Parathyroid adenoma (tissue), 2 donors: Measurements from ENCODE around the gene SH3BP5.
A peak's percentile ranks its signal among the peaks of the same experiment; 100 is the strongest.

Experiments
- H2AFZ ChIP-seq: fragments of 300-600 bp; sonication (generic); one replicate; pipeline ENCODE4 v1.7.0; 2017; ENCODE audit warnings: antibody characterized with exemption, mild to moderate bottlenecking
- H3K27ac ChIP-seq: fragments of 300-600 bp; sonication (generic); one replicate; pipeline ENCODE4 v1.7.0; 2017
- H3K27me3 ChIP-seq: fragments of 300-600 bp; sonication (generic); one replicate; pipeline ENCODE4 v1.7.0; 2017; ENCODE audit warnings: low read length; ENCODE audit not compliant: control insufficient read depth, insufficient read depth
- H3K36me3 ChIP-seq: fragments of 300-600 bp; sonication (generic); one replicate; pipeline ENCODE4 v1.7.0; 2017; ENCODE audit warnings: low read length; ENCODE audit not compliant: control insufficient read depth, insufficient read depth
- H3K4me1 ChIP-seq: fragments of 300-600 bp; sonication (generic); one replicate; pipeline ENCODE4 v1.7.0; 2017; ENCODE audit warnings: control low read depth
- H3K4me2 ChIP-seq: fragments of 300-600 bp; sonication (generic); one replicate; pipeline ENCODE4 v1.7.0; 2017; ENCODE audit warnings: low read length
- H3K4me3 ChIP-seq: fragments of 300-600 bp; sonication (generic); one replicate; pipeline ENCODE4 v1.7.0; 2017; ENCODE audit warnings: low read depth, low read length
- H3K79me2 ChIP-seq: fragments of 300-600 bp; sonication (generic); one replicate; pipeline ENCODE4 v1.7.0; 2017; ENCODE audit warnings: control low read depth
- H3K9ac ChIP-seq: fragments of 300-600 bp; sonication (generic); one replicate; pipeline ENCODE4 v1.7.0; 2017; ENCODE audit warnings: mild to moderate bottlenecking
- H3K9me3 ChIP-seq: fragments of 300-600 bp; sonication (generic); one replicate; pipeline ENCODE4 v1.7.0; 2017; ENCODE audit warnings: low read length; ENCODE audit not compliant: control insufficient read depth
- TF ChIP-seq, protein P1 (sequence below): fragments of 300-600 bp; sonication (generic); IDR thresholded peaks from one replicate; pipeline ENCODE4 v1.7.0; 2017; ENCODE audit warnings: antibody characterized with exemption, mild to moderate bottlenecking
- donor health status: primary hyperparathyroidism.

SH3BP5 gene

DNA sequence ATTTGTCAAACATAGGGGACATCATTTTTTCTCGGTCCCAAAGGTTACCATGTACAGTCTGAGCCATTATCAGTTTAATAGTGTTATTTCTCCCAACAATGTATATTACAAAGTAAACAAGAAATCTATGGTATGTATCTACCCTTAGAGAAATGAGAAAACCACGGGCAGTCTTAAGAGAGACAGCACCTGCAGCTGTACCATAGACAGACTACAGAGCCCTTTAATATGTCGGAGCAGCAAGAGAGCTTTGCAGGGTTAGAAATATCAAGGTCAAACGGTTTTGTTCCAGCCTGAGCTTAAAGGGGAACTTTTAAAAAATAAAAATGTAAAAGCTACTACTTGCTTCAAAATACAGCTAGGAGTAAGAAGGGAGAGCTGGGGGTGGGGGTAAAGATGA, 53.2 kb downstream of the SH3BP5 start:
- Histone ChIP-seq H3K4me2 (no peak overlapping the region), H3K4me3 (no peak overlapping the region), H3K9ac (no peak overlapping the region), H3K27me3 (no peaks in the 10 kb centered on the region), H3K79me2 (peaks cover 77% of the 10 kb centered on the region), H3K27ac (no peak overlapping the region), H3K4me1 (peaks cover 34% of the 10 kb centered on the region), H3K36me3 (no peaks in the 10 kb centered on the region), H3K9me3 (no peaks in the 10 kb centered on the region), H2AFZ (no peak overlapping the region)
- TF ChIP-seq, protein P1, sequence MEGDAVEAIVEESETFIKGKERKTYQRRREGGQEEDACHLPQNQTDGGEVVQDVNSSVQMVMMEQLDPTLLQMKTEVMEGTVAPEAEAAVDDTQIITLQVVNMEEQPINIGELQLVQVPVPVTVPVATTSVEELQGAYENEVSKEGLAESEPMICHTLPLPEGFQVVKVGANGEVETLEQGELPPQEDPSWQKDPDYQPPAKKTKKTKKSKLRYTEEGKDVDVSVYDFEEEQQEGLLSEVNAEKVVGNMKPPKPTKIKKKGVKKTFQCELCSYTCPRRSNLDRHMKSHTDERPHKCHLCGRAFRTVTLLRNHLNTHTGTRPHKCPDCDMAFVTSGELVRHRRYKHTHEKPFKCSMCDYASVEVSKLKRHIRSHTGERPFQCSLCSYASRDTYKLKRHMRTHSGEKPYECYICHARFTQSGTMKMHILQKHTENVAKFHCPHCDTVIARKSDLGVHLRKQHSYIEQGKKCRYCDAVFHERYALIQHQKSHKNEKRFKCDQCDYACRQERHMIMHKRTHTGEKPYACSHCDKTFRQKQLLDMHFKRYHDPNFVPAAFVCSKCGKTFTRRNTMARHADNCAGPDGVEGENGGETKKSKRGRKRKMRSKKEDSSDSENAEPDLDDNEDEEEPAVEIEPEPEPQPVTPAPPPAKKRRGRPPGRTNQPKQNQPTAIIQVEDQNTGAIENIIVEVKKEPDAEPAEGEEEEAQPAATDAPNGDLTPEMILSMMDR, result no peak

DNA sequence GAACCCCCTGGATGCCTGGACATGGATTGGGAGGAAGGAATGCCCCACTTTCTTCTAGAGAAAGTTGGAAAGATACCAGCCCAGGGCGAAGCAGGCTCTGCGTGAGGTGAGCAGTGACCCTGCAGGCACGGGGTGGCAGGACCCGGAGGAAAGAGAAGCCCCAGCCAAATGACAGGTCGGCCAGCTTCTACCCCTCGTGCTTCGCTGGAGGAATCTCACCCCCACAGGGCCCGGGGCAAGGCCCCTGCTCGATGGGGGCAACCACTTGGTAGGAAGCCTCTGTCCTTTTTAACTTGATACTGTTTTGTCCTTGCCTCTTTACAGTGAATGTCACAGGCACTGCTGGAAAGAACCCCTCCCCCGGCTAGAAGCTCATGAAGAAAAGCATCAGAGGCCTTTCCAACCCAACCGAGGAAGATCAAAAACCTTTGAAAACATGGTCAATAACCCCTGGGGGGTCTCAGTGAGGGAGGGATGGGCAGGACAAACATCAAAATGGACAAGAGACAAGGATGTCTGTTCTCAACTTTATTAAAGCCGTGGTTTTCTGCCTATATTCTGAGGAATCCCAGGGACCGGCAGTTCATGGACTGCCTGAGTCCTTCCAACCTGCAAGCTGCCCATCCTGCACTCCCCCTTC, 54.4 kb downstream of the SH3BP5 start:
- H3K79me2 ChIP-seq, result peaks cover 78% of the 10 kb centered on the region
- H2AFZ ChIP-seq, result peak overlapping the region; percentile 18
- H3K4me3 ChIP-seq, result no peak overlapping the region
- TF ChIP-seq, protein P1, result no peak
- H3K9me3 ChIP-seq, result no peaks in the 10 kb centered on the region
- no peaks in the 10 kb centered on the region for H3K27me3 ChIP-seq
- H3K27ac ChIP-seq, result peak overlapping the region; percentile 7
- H3K4me2 ChIP-seq, result no peak overlapping the region
- H3K4me1 ChIP-seq, result peaks cover 27% of the 10 kb centered on the region
- H3K36me3 ChIP-seq, result no peaks in the 10 kb centered on the region
- H3K9ac ChIP-seq, result no peak overlapping the region

DNA sequence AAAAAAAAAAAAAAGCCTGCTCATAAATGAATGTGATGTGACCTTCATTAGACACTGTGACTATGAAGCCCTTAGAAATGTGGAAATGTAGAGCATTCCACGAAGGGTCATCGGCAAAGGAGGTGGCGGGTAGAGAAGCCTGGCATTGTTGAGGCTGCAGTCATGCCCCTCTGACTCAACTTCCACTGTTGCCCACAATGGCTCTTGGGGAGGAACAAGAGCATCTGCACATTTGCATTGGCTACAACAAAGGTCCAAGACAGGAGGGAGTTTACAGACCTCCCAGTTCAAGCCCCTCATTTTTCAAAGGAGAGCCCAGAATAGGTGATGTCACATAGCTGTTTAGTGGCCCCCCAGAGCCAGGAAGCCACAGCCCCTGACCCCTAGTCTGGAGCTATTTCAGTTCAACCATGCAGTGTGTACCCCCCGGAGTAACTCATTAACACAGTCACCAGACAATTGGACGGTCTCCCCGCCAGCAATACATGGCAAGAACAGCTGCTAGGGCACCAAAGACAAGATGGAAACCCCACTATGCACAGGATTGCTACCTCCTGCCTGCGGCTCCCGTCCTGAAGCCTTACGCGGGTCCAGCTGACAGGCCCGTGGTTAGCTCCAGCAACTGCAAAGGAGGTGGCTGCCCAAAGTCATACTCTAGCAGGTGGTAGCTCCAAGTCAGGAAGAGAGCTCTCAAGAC, 56.2 kb downstream of the SH3BP5 start:
- Histone ChIP-seq H2AFZ (no peak overlapping the region), H3K9me3 (no peaks in the 10 kb centered on the region), H3K79me2 (peaks cover 70% of the 10 kb centered on the region), H3K27me3 (no peaks in the 10 kb centered on the region), H3K27ac (no peak overlapping the region), H3K36me3 (no peaks in the 10 kb centered on the region), H3K4me3 (no peak overlapping the region), H3K4me2 (no peak overlapping the region), H3K4me1 (peaks cover 24% of the 10 kb centered on the region), H3K9ac (no peak overlapping the region)
- TF ChIP-seq, protein P1, result no peak

DNA sequence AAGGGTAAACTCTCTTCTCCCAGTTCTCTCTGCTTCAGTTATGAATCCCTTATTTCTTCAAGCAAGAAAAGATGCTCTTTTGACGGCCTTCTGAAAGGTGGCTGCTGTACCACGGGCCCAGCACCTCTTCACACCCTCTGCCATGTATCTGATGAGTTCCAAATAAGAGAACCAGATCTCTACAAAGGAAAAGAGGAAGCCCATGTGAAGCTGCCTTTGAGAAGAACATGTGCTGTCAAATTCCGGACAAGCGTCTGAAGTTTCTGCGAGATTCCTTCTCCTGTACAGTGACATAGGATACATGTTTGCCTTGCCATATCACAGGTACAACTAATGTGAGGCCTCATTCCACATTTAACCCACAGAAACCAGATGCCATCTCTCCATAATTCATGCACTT, 59.2 kb downstream of the SH3BP5 start:
- H3K27ac ChIP-seq, result no peak overlapping the region
- no peak overlapping the region for H3K9ac ChIP-seq
- H3K4me1 ChIP-seq, result peaks cover 17% of the 10 kb centered on the region

More for the DNA sequence above, 59.2 kb downstream of the SH3BP5 start:
- TF ChIP-seq, protein P1, result no peak
- Histone ChIP-seq H3K36me3 (no peaks in the 10 kb centered on the region), H3K27me3 (no peaks in the 10 kb centered on the region), H2AFZ (no peak overlapping the region), H3K4me2 (no peak overlapping the region), H3K4me3 (no peak overlapping the region), H3K9me3 (no peaks in the 10 kb centered on the region), H3K79me2 (peaks cover 48% of the 10 kb centered on the region)
